Tibial nerve (tissue), 3 donors: ENCODE results near the gene ATP9B.

ENCODE experiments used
- POLR2A ChIP-seq, 2 donors: fragments of 450-650 bp; IDR thresholded peaks; one replicate each; pipeline ENCODE4 v1.6.1; 2017; ENCODE audit warnings: antibody characterized with exemption in 2 of 2, mild to moderate bottlenecking in 2 of 2, moderate library complexity in 2 of 2
- TF ChIP-seq, protein P1 (sequence below), 5 experiments: fragments of 200-600 bp in 3 of 5; fragments of 450-650 bp in 2 of 5; sonication (generic) in 3 of 5; IDR thresholded peaks; one replicate each; pipeline ENCODE4 v1.5.1; 2016 to 2019; ENCODE audit warnings: antibody characterized with exemption in 5 of 5, mild to moderate bottlenecking in 3 of 5, moderate library complexity in 2 of 5

DNA sequence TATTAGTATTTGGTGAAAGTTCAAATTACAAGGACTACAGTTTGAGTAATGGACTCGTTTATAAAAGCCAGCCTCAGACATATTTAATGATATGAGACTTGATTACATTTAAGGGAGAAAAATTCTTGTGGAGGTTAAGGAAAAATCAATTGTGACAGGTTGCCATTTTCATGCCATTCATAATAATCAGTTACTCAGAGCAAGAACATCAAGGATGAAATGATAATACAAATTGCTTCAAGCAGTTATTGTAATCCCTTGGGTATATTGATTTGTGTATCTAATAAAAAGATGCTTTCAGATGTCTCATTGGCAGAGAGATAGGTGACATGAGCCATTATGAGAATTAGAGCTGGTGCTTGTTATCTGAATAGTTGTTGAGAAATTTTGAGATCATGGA is 153.6 kb downstream of the ATP9B start:
- no peak for TF ChIP-seq POLR2A (IDR thresholded peaks at IDR 0.05)
- TF ChIP-seq, protein P1, sequence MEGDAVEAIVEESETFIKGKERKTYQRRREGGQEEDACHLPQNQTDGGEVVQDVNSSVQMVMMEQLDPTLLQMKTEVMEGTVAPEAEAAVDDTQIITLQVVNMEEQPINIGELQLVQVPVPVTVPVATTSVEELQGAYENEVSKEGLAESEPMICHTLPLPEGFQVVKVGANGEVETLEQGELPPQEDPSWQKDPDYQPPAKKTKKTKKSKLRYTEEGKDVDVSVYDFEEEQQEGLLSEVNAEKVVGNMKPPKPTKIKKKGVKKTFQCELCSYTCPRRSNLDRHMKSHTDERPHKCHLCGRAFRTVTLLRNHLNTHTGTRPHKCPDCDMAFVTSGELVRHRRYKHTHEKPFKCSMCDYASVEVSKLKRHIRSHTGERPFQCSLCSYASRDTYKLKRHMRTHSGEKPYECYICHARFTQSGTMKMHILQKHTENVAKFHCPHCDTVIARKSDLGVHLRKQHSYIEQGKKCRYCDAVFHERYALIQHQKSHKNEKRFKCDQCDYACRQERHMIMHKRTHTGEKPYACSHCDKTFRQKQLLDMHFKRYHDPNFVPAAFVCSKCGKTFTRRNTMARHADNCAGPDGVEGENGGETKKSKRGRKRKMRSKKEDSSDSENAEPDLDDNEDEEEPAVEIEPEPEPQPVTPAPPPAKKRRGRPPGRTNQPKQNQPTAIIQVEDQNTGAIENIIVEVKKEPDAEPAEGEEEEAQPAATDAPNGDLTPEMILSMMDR (IDR thresholded peaks at IDR 0.05) = no peak
